ENCODE data around the gene CDK15. TPM values are rescaled to one million over a fixed set of nuclear protein-coding genes. Genes with fewer than 3 reads are reported as not detected.

The CDK15 gene
- total RNA-seq, 1 experiment from 2014 or later, result 4.8 TPM

DNA sequence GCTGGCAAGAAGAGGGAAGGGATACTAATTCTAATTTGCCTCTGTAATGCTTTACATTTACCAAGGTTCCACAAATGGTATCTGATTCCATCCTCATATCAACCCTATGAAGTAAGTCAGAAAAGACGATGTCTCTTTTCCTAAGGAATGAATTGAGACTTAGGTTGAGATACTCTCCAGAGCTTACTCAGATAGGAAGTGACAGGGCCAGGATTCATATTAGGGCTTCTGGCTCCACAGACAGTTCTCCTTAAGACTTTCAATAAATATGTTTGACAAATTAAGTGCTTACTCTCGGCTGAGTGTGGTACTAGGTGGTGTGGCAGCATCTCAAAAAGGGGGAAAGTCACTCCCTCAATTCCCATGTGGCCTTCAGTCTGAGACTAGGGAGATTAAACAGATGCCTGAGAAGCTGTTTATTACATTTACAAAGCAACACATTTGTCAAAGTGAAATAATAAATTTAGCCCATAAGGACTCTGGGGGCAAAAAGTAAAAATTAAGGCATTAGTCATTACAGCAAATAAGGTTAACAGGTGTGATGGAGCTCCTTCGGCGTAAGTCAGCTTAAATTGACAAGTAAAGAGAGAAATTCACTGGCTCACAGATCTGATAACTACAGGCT, 14.2 kb downstream of the CDK15 start:
- H3K36me3 ChIP-seq (ENCODE audit: control insufficient read depth, insufficient read depth, low read length), result no peaks in the 10 kb centered on the region
- in situ Hi-C loops (cut with HindIII; ENCODE audit: low pct_unique_long_range_greater_than_20kb, low sequenced_read_pairs), result no loop called here
- intact Hi-C loops (cut with micrococcal nuclease; ENCODE audit: unreplicated experiment), result no loop called here
- no peaks in the 10 kb centered on the region for H3K9me3 ChIP-seq (ENCODE audit: control insufficient read depth, insufficient read depth, low read depth, low read length)
- no TSS peak for BruUV-seq (replicated peaks)
- no peaks in the 10 kb centered on the region for H3K27me3 ChIP-seq (ENCODE audit: control insufficient read depth, insufficient read depth, low read length)
- TF ChIP-seq TCF7L2 (IDR thresholded peaks at IDR 0.05; ENCODE audit: low read depth, low read length) (no peak), SIN3A (IDR thresholded peaks at IDR 0.05; ENCODE audit: borderline replicate concordance, insufficient read depth, low read depth, low read length) (no peak), POLR2AphosphoS5 (IDR thresholded peaks at IDR 0.05; ENCODE audit: low read depth, low read length) (no peak)
- TF ChIP-seq, protein P1, sequence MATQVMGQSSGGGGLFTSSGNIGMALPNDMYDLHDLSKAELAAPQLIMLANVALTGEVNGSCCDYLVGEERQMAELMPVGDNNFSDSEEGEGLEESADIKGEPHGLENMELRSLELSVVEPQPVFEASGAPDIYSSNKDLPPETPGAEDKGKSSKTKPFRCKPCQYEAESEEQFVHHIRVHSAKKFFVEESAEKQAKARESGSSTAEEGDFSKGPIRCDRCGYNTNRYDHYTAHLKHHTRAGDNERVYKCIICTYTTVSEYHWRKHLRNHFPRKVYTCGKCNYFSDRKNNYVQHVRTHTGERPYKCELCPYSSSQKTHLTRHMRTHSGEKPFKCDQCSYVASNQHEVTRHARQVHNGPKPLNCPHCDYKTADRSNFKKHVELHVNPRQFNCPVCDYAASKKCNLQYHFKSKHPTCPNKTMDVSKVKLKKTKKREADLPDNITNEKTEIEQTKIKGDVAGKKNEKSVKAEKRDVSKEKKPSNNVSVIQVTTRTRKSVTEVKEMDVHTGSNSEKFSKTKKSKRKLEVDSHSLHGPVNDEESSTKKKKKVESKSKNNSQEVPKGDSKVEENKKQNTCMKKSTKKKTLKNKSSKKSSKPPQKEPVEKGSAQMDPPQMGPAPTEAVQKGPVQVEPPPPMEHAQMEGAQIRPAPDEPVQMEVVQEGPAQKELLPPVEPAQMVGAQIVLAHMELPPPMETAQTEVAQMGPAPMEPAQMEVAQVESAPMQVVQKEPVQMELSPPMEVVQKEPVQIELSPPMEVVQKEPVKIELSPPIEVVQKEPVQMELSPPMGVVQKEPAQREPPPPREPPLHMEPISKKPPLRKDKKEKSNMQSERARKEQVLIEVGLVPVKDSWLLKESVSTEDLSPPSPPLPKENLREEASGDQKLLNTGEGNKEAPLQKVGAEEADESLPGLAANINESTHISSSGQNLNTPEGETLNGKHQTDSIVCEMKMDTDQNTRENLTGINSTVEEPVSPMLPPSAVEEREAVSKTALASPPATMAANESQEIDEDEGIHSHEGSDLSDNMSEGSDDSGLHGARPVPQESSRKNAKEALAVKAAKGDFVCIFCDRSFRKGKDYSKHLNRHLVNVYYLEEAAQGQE (IDR thresholded peaks at IDR 0.05; ENCODE audit: insufficient read depth in 1 of 2, low read depth in 2 of 2, low read length in 1 of 2), result no peak
- TF ChIP-seq, protein P2, sequence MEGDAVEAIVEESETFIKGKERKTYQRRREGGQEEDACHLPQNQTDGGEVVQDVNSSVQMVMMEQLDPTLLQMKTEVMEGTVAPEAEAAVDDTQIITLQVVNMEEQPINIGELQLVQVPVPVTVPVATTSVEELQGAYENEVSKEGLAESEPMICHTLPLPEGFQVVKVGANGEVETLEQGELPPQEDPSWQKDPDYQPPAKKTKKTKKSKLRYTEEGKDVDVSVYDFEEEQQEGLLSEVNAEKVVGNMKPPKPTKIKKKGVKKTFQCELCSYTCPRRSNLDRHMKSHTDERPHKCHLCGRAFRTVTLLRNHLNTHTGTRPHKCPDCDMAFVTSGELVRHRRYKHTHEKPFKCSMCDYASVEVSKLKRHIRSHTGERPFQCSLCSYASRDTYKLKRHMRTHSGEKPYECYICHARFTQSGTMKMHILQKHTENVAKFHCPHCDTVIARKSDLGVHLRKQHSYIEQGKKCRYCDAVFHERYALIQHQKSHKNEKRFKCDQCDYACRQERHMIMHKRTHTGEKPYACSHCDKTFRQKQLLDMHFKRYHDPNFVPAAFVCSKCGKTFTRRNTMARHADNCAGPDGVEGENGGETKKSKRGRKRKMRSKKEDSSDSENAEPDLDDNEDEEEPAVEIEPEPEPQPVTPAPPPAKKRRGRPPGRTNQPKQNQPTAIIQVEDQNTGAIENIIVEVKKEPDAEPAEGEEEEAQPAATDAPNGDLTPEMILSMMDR (IDR thresholded peaks at IDR 0.05), result no peak
- ChIA-PET POLR2A (no interaction called here), CTCF (interaction anchor here (0.6 kb wide), 1 partner anchor 28 kb away, joined by 6 read pairs; no protein-coding TSS in a partner anchor)
- H3K27ac ChIP-seq (ENCODE audit: low read length), result no peak overlapping the region
- H3K4me1 ChIP-seq (ENCODE audit: control insufficient read depth, insufficient read depth, low read length), result no peaks in the 10 kb centered on the region
- ATAC-seq (no peak), DNase-seq (ENCODE audit: low read depth, low spot score) (no peak)
- H3K4me3 ChIP-seq (ENCODE audit: low read depth in 2 of 2, low read length in 2 of 2), result no peak overlapping the region

DNA sequence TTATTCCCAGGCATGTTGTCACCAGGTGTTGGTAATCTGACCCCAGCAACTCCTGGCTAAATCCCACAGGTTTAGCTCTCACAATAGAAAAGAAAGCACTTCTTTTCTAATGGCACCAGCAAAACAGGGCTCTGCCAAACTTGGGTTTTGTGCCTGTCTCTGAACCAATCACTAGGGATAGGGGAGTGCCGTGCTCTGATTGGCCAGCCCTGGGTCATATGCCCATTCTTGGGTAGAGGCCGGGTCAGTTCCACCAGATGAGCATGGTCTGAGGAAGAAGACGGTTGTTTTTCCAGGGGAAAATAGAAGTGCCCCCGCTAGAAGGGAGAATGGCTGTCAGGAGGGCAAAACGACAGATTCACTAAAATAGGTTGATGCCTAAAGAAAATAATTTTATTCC, 14.7 kb downstream of the CDK15 start:
- no peaks in the 10 kb centered on the region for H3K4me1 ChIP-seq (ENCODE audit: control insufficient read depth, insufficient read depth, low read length)
- H3K27ac ChIP-seq (ENCODE audit: low read length), result no peak overlapping the region
- in situ Hi-C loops (cut with HindIII; ENCODE audit: low pct_unique_long_range_greater_than_20kb, low sequenced_read_pairs), result no loop called here
- TF ChIP-seq, protein P2 (IDR thresholded peaks at IDR 0.05), result no peak
- TF ChIP-seq, protein P1 (IDR thresholded peaks at IDR 0.05; ENCODE audit: insufficient read depth in 1 of 2, low read depth in 2 of 2, low read length in 1 of 2), result no peak
- TF ChIP-seq POLR2AphosphoS5 (IDR thresholded peaks at IDR 0.05; ENCODE audit: low read depth, low read length), result no peak
- TF ChIP-seq SIN3A (IDR thresholded peaks at IDR 0.05; ENCODE audit: borderline replicate concordance, insufficient read depth, low read depth, low read length), result no peak
- CTCF ChIA-PET, result no interaction called here
- ATAC-seq, result no peak
- no peak for DNase-seq (ENCODE audit: low read depth, low spot score)
- intact Hi-C loops (cut with micrococcal nuclease; ENCODE audit: unreplicated experiment), result no loop called here
- POLR2A ChIA-PET, result no interaction called here
- H3K4me3 ChIP-seq (ENCODE audit: low read depth in 2 of 2, low read length in 2 of 2), result no peak overlapping the region
- H3K27me3 ChIP-seq (ENCODE audit: control insufficient read depth, insufficient read depth, low read length), result no peaks in the 10 kb centered on the region
- H3K36me3 ChIP-seq (ENCODE audit: control insufficient read depth, insufficient read depth, low read length), result no peaks in the 10 kb centered on the region
- no peaks in the 10 kb centered on the region for H3K9me3 ChIP-seq (ENCODE audit: control insufficient read depth, insufficient read depth, low read depth, low read length)
- no TSS peak for BruUV-seq (replicated peaks)

Measured in Panc1 (cell line).